ENCODE data around the gene XYLT1. TPM values are rescaled to one million over a fixed set of nuclear protein-coding genes. Genes with fewer than 3 reads are reported as not detected.

Gene XYLT1
- total RNA-seq, 2 experiments from 2014 or later, result 7.3 to 8.9 TPM

DNA sequence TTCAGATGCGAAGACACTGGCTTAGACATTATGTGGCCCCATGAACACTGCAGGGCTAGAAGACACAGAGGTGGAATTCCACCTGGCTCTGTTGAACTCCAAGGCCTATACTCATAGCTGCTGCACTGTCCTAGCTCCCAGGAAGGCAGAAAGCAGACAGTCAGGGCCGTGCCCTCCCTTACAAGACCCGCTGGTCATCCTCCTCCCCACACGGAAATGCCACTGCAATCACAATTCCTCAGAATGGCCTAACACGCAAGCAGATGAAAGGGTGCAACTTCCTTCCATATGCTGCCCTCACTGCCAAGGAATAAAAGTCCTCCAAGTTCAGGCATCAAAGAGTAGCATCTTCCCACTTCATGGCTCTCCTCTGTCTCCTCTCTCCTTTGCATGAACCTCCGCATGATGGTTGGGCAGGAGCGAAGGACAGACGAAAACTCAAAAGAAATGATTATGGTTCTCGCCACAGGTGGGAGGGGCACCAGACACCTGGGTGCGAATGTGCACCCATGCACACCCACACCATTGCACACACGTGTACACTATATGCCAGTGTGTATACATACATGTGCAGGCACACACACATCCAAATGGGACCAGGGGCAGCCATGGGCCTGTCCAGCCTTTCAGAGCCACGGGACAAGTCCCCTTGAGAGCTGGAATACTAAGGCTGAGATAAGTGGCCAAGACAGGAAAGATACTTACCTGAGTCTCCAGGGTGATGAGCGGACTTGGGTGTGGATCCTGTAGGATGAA lies 113.3 kb downstream of the XYLT1 start:
- CTCF ChIA-PET, result no interaction called here
- POLR2A ChIA-PET, result interaction anchor here (1.0 to 3.3 kb wide), 4 partner anchors 10 to 106 kb away, joined by 3 to 25 read pairs (median 4); no protein-coding TSS in a partner anchor
- H3K36me3 Mint-ChIP-seq (ENCODE audit: low read depth), result peaks cover 5% of the 10 kb centered on the region

GRCh38 chr16:17356243-17356933 lies 114.4 kb downstream of the XYLT1 start:
- POLR2A ChIA-PET, result no interaction called here
- Mint-ChIP-seq H3K27me3 (no peaks in the 10 kb centered on the region), H3K4me3 (no peak overlapping the region), H3K4me1 (ENCODE audit: low read depth) (peaks cover 52% of the 10 kb centered on the region), H3K27ac (no peak overlapping the region), H3K36me3 (ENCODE audit: low read depth) (peaks cover 5% of the 10 kb centered on the region), H3K9me3 (no peaks in the 10 kb centered on the region)
- intact Hi-C loops (cut with micrococcal nuclease), result no loop called here
- no peak for TF ChIP-seq CTCF (IDR thresholded peaks at IDR 0.05)
- no peak for ATAC-seq
- no peak for DNase-seq
- CTCF ChIA-PET, result no interaction called here

More for the DNA sequence above, 113.3 kb downstream of the XYLT1 start:
- no peak overlapping the region for H3K27ac Mint-ChIP-seq
- intact Hi-C loops (cut with micrococcal nuclease), result no loop called here
- no peak overlapping the region for H3K4me3 Mint-ChIP-seq
- H3K9me3 Mint-ChIP-seq, result no peaks in the 10 kb centered on the region
- H3K27me3 Mint-ChIP-seq, result no peaks in the 10 kb centered on the region
- DNase-seq (no peak), ATAC-seq (no peak)
- H3K4me1 Mint-ChIP-seq (ENCODE audit: low read depth), result peaks cover 51% of the 10 kb centered on the region
- TF ChIP-seq CTCF (IDR thresholded peaks at IDR 0.05), result no peak

GRCh38 chr16:17354685-17355084 lies 116.1 kb downstream of the XYLT1 start:
- Mint-ChIP-seq H3K36me3 (ENCODE audit: low read depth) (peaks cover 5% of the 10 kb centered on the region), H3K4me1 (ENCODE audit: low read depth) (peaks cover 40% of the 10 kb centered on the region), H3K4me3 (no peak overlapping the region), H3K27me3 (no peaks in the 10 kb centered on the region), H3K27ac (no peak overlapping the region), H3K9me3 (no peaks in the 10 kb centered on the region)
- no peak for TF ChIP-seq CTCF (IDR thresholded peaks at IDR 0.05)
- CTCF ChIA-PET, result no interaction called here
- DNase-seq (no peak), ATAC-seq (no peak)
- POLR2A ChIA-PET, result no interaction called here
- intact Hi-C loops (cut with micrococcal nuclease), result no loop called here

DNA sequence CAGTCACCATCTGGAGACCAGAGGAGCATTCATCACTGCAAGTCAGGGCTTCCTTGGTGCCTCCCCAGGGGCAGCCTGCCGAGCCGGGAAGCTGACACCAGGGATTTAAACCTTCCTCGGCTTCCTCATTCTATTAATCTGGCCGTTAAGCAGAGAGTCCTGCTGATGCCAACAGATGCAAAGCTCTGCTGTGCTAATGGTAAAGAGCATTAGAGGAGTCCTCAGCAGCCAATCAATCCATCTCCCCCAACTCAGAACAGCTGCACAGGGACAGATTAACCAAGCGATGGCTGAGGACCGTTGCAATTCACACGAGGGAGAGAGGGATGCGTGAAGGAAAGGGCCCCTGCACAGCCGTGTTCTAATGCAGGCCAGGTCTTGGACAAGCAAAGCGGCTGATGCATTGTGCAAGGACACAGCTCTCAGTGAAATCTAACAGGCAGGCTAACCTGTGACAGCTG lies 116.6 kb downstream of the XYLT1 start:
- ChIA-PET CTCF (no interaction called here), POLR2A (no interaction called here)
- peaks cover 35% of the 10 kb centered on the region for H3K4me1 Mint-ChIP-seq (ENCODE audit: low read depth)
- TF ChIP-seq CTCF (IDR thresholded peaks at IDR 0.05), result no peak
- H3K36me3 Mint-ChIP-seq (ENCODE audit: low read depth), result peaks cover 5% of the 10 kb centered on the region
- no peak overlapping the region for H3K4me3 Mint-ChIP-seq
- no peaks in the 10 kb centered on the region for H3K27me3 Mint-ChIP-seq
- intact Hi-C loops (cut with micrococcal nuclease), result no loop called here
- ATAC-seq, result no peak
- H3K9me3 Mint-ChIP-seq, result no peaks in the 10 kb centered on the region
- no peak for DNase-seq
- H3K27ac Mint-ChIP-seq, result no peak overlapping the region

DNA sequence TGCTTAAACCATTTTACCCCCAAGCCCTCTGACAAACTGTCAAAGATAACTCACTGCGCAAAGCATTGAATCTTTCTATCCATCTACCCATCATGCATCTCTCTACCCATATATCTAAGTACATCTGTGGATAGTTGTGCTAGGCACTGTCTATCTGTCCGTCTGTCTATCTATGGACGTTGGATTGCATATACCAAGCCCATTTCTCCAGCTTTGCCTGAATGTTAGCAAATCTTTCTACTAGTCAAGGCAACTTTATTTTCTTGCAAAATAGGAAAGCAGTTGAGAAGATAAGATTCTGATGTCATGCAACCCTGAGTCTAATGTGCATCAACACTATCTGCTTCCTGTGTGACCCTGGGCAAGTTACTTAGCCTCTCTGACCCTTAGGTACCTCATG lies 117.2 kb downstream of the XYLT1 start:
- POLR2A ChIA-PET, result no interaction called here
- intact Hi-C loops (cut with micrococcal nuclease), result no loop called here
- H3K27me3 Mint-ChIP-seq, result no peaks in the 10 kb centered on the region
- H3K4me1 Mint-ChIP-seq (ENCODE audit: low read depth), result peaks cover 32% of the 10 kb centered on the region
- H3K4me3 Mint-ChIP-seq, result no peak overlapping the region
- CTCF ChIA-PET, result no interaction called here
- peaks cover 5% of the 10 kb centered on the region for H3K36me3 Mint-ChIP-seq (ENCODE audit: low read depth)
- ATAC-seq (no peak), DNase-seq (no peak)
- TF ChIP-seq CTCF (IDR thresholded peaks at IDR 0.05), result no peak
- H3K27ac Mint-ChIP-seq, result no peak overlapping the region
- H3K9me3 Mint-ChIP-seq, result no peaks in the 10 kb centered on the region

Data from activated CD8-positive, alpha-beta T cell treated with anti-CD3 and anti-CD28 coated beads for 36 hours (primary cell).